GM12878 (cell line): ENCODE data around the gene GSG1. TPM values are rescaled to one million over a fixed set of nuclear protein-coding genes. Genes with fewer than 3 reads are reported as not detected.

Experiments
- ATAC-seq: fragments of 200-7000 bp; cut with Tn5 transposase; 3 replicates; pipeline ENCODE4 v1.9.1; 2020; ENCODE audit warnings: mild to moderate bottlenecking, moderate library complexity
- BruUV-seq: library from RNA; stranded (reverse); fragments of 400-500 nt; replicated peaks from 2 replicates; lab custom pipeline; 2021; lab: Mats Ljungman, UMichigan
- CTCF ChIA-PET: fragments of 300-600 bp; sonication (Branson Sonifier 250); formaldehyde crosslinking; extraction: SDS; loops from one replicate; lab custom pipeline; 2021; ENCODE audit warnings: inconsistent platforms; lab: Yijun Ruan, JAX
- POLR2A ChIA-PET: fragments of 350-600 bp; formaldehyde crosslinking; extraction: SDS; loops from one replicate; lab custom pipeline; 2021; ENCODE audit warnings: inconsistent platforms; lab: Charles Lee
- RAD21 ChIA-PET: fragments of 300-600 bp; sonication (Branson Sonifier 250); formaldehyde crosslinking; loops from one replicate; lab custom pipeline; 2023; ENCODE audit warnings: antibody characterized with exemption; ENCODE audit not compliant: unreplicated experiment; lab: Charles Lee
- SMC1A ChIA-PET: fragments of 300-600 bp; sonication (Branson Sonifier 250); formaldehyde crosslinking; loops from one replicate; lab custom pipeline; 2023; ENCODE audit not compliant: unreplicated experiment, uncharacterized antibody; lab: Charles Lee
- DNase-seq: peaks from one replicate; pipeline ENCODE4 v3.0.0-alpha.2; 2011; ENCODE audit warnings: low read depth, low spot score
- FAIRE-seq: peaks from 3 replicates; lab custom pipeline; 2011; peaks lifted over from hg19 to GRCh38; lab: Jason Lieb, UNC
- H2AFZ ChIP-seq: 2 replicates; pipeline ENCODE4 v1.6.0; 2011; ENCODE audit warnings: low read depth, low read length, control low read depth; ENCODE audit not compliant: control insufficient read depth
- H3K27ac ChIP-seq: 2 replicates; pipeline ENCODE4 v1.5.1; 2011; ENCODE audit warnings: control low read depth; ENCODE audit not compliant: control insufficient read depth, insufficient read depth
- H3K27me3 ChIP-seq, 2 experiments: replicated peaks in 1 of 2; 2 replicates each; pipeline versions ENCODE4 v1.6.0 to v1.6.1; 2011; ENCODE audit warnings: low read length in 1 of 2; ENCODE audit not compliant: control insufficient read depth in 2 of 2, insufficient read depth in 2 of 2
- H3K36me3 ChIP-seq, 2 experiments: 2 replicates each; pipeline ENCODE4 v1.5.1; 2011; ENCODE audit warnings: low read length in 1 of 2; ENCODE audit not compliant: control insufficient read depth in 2 of 2, insufficient read depth in 2 of 2
- H3K4me1 ChIP-seq: 2 replicates; pipeline ENCODE4 v1.6.1; 2011; ENCODE audit warnings: mild to moderate bottlenecking, low read length, moderate library complexity, mixed read lengths; ENCODE audit not compliant: control insufficient read depth, insufficient read depth
- H3K4me2 ChIP-seq: 2 replicates; pipeline ENCODE4 v1.6.0; 2011; ENCODE audit warnings: control low read depth; ENCODE audit not compliant: control insufficient read depth, insufficient read depth
- H3K4me3 ChIP-seq: fragments of 200-600 bp; sonication (generic); 2 replicates; pipeline ENCODE4 v1.5.1; 2016
- H3K79me2 ChIP-seq: 2 replicates; pipeline ENCODE4 v1.6.0; 2011; ENCODE audit warnings: low read length; ENCODE audit not compliant: control insufficient read depth, insufficient read depth
- H3K9ac ChIP-seq: 2 replicates; pipeline ENCODE4 v1.8.0; 2011; ENCODE audit warnings: low read length, control low read depth, mixed read lengths; ENCODE audit not compliant: control insufficient read depth, insufficient read depth
- H3K9me3 ChIP-seq: replicated peaks from 3 replicates; pipeline ENCODE4 v1.5.1; 2011; ENCODE audit warnings: mild to moderate bottlenecking, low read length; ENCODE audit not compliant: control insufficient read depth, insufficient read depth
- H4K20me1 ChIP-seq: 2 replicates; pipeline ENCODE4 v1.6.0; 2011; ENCODE audit not compliant: control insufficient read depth, insufficient read depth
- BCL3 ChIP-seq: IDR thresholded peaks from 2 replicates; pipeline ENCODE4 v1.6.1; 2011; ENCODE audit warnings: borderline replicate concordance, low read depth, mild to moderate bottlenecking, moderate library complexity, low read length; ENCODE audit not compliant: insufficient read depth, poor library complexity, severe bottlenecking
- CEBPB ChIP-seq, 2 experiments: fragments of 150-350 bp in 1 of 2; IDR thresholded peaks; 2 replicates each; pipeline ENCODE4 v1.6.1; 2012 to 2014; ENCODE audit warnings: low read depth in 2 of 2, low read length in 2 of 2, borderline replicate concordance in 1 of 2, inconsistent platforms in 1 of 2
- E2F4 ChIP-seq: IDR thresholded peaks from 2 replicates; pipeline ENCODE4 v1.6.1; 2012; ENCODE audit warnings: low read depth, low read length, improper control_type of control experiment
- IRF5 ChIP-seq: fragments of 450-650 bp; IDR thresholded peaks from 2 replicates; pipeline ENCODE4 v1.6.1; 2017; ENCODE audit warnings: borderline replicate concordance
- JUND ChIP-seq: IDR thresholded peaks from 2 replicates; pipeline ENCODE4 v1.6.1; 2012; ENCODE audit warnings: low read depth, mild to moderate bottlenecking, low read length, improper control_type of control experiment, moderate library complexity
- LARP7 ChIP-seq: fragments of 450-650 bp; IDR thresholded peaks from 2 replicates; pipeline ENCODE4 v1.6.1; 2017; ENCODE audit warnings: mild to moderate bottlenecking
- POU2F2 ChIP-seq: IDR thresholded peaks from 3 replicates; pipeline ENCODE4 v1.6.1; 2011; ENCODE audit warnings: low read depth, mild to moderate bottlenecking, low read length, borderline replicate concordance
- RAD21 ChIP-seq: IDR thresholded peaks from 2 replicates; pipeline ENCODE4 v1.6.1; 2011; ENCODE audit warnings: mild to moderate bottlenecking, low read depth, low read length, moderate library complexity; ENCODE audit not compliant: insufficient read depth
- RFX5 ChIP-seq: IDR thresholded peaks from 2 replicates; pipeline ENCODE4 v1.6.1; 2011; ENCODE audit warnings: low read depth, low read length, improper control_type of control experiment
- SPI1 ChIP-seq: IDR thresholded peaks from 2 replicates; pipeline ENCODE4 v1.6.1; 2011; ENCODE audit warnings: low read depth, mild to moderate bottlenecking, low read length, moderate library complexity, borderline replicate concordance; ENCODE audit not compliant: insufficient read depth
- STAT3 ChIP-seq: IDR thresholded peaks from 2 replicates; pipeline ENCODE4 v1.6.1; 2011; ENCODE audit warnings: low read depth, low read length, improper control_type of control experiment
- TCF7 ChIP-seq: IDR thresholded peaks from 2 replicates; pipeline ENCODE4 v1.6.1; 2014; ENCODE audit warnings: antibody characterized with exemption, borderline replicate concordance
- ZZZ3 ChIP-seq: IDR thresholded peaks from 2 replicates; pipeline ENCODE4 v1.6.1; 2011; ENCODE audit warnings: low read depth; ENCODE audit not compliant: control insufficient read depth, insufficient read length
- WGBS: methylation state at CpG from one replicate; pipeline ENCODE4 v1.1.6; 2016; ENCODE audit warnings: low lambda C conversion rate; ENCODE audit not compliant: insufficient replicate concordance, insufficient coverage; ENCODE audit errors: missing lambda C conversion rate; 5-methylcytosine and 5-hydroxymethylcytosine counted together
- in situ Hi-C: fragments of 300-500 bp; cut with MboI; formaldehyde crosslinking; loops from 9 replicates; pipeline ENCODE4 v1.14.3; 2018; ENCODE audit warnings: mixed read lengths
- intact Hi-C: fragments of 100-400 bp; cut with micrococcal nuclease; formaldehyde crosslinking; loops from one replicate; pipeline ENCODE4 v1.14.2; 2022; ENCODE audit not compliant: unreplicated experiment
- polyA plus RNA-seq, 11 experiments: library from polyadenylated mRNA; depleted of rRNA in 4 of 11; unstranded in 6 of 11; stranded (reverse) in 5 of 11; fragments of >200 nt; fragmentation: Nextera tagmentation in 4 of 11; fragmentation: Illumina TruSeq in 1 of 11; extraction: Ambion mirVana in 4 of 11; extraction: Trizol in 1 of 11; gene quantifications; 1 replicate in 1 of 11; 2 replicates in 10 of 11; pipeline versions ENCODE4 v1.2.1 to v1.2.3, GENCODE V29; 2011 to 2016; ENCODE audit warnings: inconsistent platforms in 2 of 11, missing spikeins in 2 of 11, low read depth in 1 of 11
- total RNA-seq, 4 experiments: library from RNA; depleted of rRNA in 3 of 4; stranded (reverse); fragments of >200 nt in 3 of 4; fragmentation: Illumina TruSeq in 1 of 4; extraction: Trizol in 1 of 4; gene quantifications; 2 replicates each; pipeline versions ENCODE4 v1.2.1 to v1.2.3, GENCODE V29; 2013 to 2021

GSG1 gene
- total and polyA plus RNA-seq, 10 of the 15 experiments (the other 5 are each of a cell fraction or from before 2014, with no cell fraction given) = not detected

GRCh38 chr12:13127444-13127843 lies 24.0 kb upstream of the GSG1 start:
- intact Hi-C loops = no loop called here
- Histone ChIP-seq H3K9me3 (no peaks in the 10 kb centered on the region), H3K27ac (no peak overlapping the region), H3K36me3 (no peaks in the 10 kb centered on the region), H3K4me3 (no peak overlapping the region), H3K27me3 (peaks cover 0 to 3% of the 10 kb centered on the region in 2 experiments; a peak in 2 of 4 replicates), H3K4me1 (no peaks in the 10 kb centered on the region), H3K9ac (no peak overlapping the region), H2AFZ (no peak overlapping the region), H4K20me1 (no peaks in the 10 kb centered on the region)
- 30% methylated on average over 5 of the region's 5 CpGs for WGBS
- ChIA-PET CTCF (interaction anchor here (0.7 kb wide), 1 partner anchor 12 kb away, joined by 4 read pairs; no protein-coding TSS in a partner anchor), RAD21 (no interaction called here), SMC1A (no interaction called here)
- in situ Hi-C loops = no loop called here
- BruUV-seq = no TSS peak
- no peak for ATAC-seq
- DNase-seq = no peak
- TF ChIP-seq TCF7 (no peak), LARP7 (no peak), ZZZ3 (no peak), BCL3 (no peak), RAD21 (no peak), SPI1 (no peak), POU2F2 (no peak), IRF5 (no peak), CEBPB (IDR thresholded peaks at IDR 0.05; ENCODE audit: borderline replicate concordance in 1 of 2, low read depth in 2 of 2, low read length in 2 of 2) (no peak), STAT3 (no peak), RFX5 (no peak), E2F4 (no peak), JUND (no peak)
- TF ChIP-seq, all 136 proteins: peak for 0
- POLR2A ChIA-PET = no interaction called here
- FAIRE-seq = no peak
- Histone ChIP-seq H3K79me2 (no peaks in the 10 kb centered on the region), H3K4me2 (no peak overlapping the region)
